UCSD-AML1 (cell line): Measurements from ENCODE around the gene ERCC6.
A peak's percentile ranks its signal among the peaks of the same experiment; 100 is the strongest.

ENCODE experiments used
- DNase-seq: peaks from one replicate; lab custom pipeline; 2025; ENCODE audit not compliant: unreplicated experiment; lab: John Stamatoyannopoulos, UW

The ERCC6 gene

DNA sequence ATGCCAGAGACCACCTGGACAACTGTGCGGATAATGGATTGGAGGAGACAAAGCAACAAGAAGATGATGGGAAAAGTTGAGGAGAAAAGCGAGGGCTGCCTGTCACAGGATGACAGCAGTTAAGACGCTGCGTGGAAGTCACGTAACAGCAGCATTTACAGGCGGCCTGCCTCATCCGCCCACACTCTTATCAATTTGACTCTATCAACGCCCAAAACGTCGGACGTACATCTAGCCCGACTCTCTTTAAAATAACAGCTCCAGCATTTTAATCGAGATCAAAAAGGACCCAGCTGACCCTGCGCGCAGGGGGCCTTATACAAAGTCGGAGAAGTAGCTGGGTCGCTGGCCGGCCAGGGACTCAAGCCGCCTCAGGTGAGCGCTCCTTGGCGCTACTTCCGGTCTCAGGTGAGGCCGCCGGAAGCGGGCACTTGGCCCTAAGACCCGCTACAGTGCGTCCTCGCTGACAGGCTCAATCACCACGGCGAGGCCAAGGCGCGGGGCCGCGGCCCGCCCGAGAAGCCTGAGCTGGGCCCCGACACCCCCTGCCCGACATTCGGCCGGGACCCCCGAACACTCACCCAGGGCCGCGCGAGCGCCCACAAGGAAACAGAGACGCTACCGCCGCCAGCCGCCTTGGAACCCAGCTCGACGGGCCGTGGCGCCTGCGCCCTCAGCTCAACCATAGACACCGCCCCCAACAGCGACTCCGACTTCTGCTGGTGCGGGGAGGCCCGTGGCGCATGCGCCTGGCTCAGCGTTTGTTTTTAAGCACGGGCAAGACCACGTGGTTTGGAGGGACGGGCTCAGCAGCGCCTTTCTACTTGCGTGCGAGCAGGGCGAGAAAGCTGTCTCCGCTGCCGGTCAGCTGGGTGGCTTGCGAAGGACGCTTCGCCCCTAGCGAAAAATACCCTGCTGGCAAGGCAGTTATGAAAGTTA is at the start of gene ERCC6:
Gene ERCC6 (minus strand): TSS at position 741 of the 939 bp plus-strand sequence.
- DNase-seq, result peak; percentile 97

DNA sequence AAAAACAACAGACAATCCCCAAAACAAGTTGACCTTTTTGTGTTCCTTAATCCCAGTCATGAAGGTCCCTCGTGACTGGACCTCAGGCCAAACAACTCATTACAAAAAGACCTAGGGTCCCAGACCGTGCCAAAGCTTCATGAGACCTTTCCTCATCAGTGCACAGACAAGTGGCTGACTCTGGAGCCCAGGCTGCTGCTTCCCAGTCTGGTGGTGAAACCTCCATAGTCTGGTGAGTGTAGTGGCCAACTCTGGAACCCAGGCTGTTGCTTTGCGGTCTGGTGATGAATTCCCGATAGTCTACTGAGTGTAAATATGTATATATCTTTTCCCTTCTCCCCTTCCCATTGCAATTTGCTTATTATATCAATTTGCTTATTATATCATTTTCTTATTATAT is 49.1 kb upstream of the ERCC6 start:
- DNase-seq, result no peak

DNA sequence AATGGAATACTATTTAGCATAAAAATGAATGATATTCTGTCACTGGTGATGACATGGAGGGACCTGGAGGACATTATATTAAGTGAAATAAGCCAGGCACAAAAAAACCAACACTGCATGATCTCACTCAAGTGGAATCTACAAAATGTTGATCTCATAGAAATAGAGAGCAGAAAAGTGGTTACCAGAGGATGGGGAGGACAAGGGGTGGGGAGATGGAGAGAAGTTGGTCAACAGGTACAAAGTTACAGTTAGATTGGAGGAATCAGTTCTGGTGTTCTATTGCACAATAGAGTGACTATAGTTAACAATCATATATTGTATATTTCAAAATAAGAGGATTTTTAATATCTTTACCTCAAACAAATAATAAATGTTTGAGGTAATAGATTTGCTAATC is 46.5 kb upstream of the ERCC6 start:
- DNase-seq, result no peak

DNA sequence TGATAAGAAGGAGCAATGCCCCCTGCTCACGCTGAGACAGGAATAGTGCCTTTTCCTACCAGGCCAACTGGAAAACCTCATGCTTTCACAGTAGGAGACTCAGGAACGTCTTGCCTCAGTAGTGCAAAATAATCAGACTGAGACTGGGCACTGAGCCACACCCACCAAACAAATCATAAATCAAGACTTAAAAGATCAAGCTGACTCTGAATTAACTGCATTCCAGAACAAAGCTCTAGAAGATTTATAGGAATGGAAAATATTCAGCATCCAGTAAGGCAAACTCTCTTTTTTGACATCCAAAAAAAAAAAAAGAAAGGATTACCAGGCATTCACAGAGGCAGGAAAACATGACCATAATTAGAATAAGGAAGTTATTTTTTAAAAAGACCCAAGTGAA is 40.7 kb upstream of the ERCC6 start:
- DNase-seq, result no peak

DNA sequence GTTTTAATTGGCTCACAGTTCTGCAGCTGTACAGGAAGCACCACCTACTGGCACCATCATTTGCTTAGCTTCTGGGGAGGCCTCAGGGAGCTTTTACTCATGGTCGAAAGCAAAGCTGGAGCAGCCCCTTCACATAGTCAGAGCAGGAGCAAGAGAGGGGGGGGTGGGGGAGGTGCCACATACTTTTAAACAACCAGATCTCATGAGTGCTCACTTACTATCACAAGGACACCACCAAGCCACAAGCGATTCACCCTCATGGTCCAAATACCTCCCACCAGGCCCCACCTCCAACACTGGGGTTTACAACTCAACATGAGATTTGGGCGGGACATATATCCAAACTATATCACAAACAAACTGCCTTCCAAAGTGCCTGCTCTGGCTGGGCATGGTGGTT is 39.5 kb upstream of the ERCC6 start:
- no peak for DNase-seq

DNA sequence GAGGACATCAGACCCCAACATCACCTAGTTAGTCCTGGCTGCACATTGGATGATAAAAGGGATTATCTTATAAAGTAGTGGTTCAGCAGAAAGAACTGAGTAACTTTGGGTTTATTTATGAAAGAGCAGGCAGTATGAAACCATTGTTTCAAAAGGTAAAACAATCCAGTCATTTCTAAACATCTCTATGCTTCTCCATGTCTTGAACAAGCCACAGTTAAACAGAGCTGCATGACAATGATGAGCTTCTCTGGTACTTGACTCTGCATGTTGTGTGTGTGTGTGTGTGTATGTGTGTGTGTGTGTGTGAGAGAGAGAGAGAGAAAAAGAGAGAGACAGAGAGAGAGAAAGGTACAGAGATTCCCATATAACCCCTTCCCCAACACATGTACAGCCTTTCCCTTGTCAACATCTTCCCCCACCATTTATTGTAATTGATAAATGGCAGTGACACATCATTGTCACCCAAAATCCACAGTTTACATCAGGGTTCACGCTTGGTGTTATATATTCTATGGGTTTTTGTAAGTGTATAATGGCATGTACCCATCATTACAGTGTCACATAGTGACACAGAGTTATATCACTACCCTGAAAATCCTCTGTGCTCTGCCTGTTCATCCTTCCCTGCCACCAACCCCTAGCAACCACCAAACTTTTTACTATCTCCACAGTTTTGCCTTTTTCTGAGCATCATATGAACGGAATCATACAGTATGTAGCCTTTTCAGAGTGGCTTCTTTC is 38.4 kb upstream of the ERCC6 start:
- no peak for DNase-seq

DNA sequence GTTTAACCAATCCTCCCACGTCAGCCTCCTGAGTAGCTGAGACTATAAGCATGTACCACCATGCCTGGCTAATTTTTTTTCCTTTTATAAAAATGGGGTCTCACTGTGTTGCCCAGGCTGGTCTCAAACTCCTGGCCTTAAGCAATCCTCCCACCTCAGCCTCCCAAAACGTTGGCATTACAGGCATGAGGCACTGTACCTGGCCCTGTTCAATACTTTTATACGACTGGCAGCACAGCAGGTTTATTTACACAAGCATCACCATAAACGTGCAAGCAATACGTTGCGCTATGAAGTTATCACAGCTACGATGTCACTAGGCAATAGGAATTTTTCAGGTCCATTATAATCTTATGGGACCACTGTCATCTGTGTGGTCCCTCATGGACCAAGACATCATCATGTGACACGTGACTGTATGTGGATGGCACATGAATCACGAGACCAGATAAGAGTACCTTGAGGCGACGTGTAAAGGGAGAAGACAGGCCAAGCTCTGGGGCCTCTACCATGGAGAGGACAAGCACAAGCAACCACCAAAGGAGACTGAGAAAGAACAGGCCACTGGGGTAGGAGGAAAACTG is 36.7 kb upstream of the ERCC6 start:
- DNase-seq, result no peak

DNA sequence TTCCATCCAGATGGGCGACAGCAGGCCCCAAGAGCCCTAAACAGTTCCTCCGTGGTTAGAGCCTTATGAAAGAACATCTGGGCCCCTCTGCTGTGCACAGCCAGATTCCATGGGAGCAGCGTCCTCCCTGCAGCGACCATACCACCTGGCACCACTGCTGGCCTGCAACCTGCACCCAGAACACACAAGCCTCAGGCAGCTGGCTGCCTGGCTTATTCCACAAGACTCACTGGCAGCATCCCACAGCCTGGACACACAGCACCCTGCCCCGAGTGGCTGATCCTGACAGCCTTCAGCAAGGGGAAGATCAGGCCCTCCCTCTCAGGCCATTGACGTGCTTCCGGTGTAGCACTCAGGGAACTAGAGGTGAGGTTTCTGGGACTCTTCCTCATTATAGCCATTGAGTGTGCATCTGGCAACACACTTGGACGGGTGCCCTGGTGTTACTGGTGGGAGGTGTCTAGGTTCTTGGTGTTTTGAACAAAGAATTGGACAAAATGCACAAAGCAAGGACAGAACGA is 33.7 kb upstream of the ERCC6 start:
- no peak for DNase-seq

DNA sequence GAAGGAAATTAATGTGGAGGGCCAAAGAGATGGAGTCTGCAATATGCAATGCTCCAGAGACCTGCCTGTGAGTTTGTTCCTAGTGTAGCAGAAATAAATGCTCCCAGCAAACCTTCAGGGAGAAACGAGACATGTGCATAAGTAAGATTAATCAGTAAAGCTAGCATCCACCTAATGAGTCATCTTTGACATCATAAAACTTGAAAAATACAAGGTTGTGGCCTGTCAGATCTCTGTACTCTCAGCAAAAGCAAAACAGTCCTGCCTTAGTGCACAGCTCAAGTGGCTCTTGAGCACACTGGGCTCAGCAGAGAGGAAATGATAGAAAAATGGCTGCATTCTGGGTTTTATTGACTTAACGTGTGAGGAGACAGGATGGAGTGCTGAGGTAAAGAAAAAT is 32.5 kb upstream of the ERCC6 start:
- DNase-seq, result no peak

DNA sequence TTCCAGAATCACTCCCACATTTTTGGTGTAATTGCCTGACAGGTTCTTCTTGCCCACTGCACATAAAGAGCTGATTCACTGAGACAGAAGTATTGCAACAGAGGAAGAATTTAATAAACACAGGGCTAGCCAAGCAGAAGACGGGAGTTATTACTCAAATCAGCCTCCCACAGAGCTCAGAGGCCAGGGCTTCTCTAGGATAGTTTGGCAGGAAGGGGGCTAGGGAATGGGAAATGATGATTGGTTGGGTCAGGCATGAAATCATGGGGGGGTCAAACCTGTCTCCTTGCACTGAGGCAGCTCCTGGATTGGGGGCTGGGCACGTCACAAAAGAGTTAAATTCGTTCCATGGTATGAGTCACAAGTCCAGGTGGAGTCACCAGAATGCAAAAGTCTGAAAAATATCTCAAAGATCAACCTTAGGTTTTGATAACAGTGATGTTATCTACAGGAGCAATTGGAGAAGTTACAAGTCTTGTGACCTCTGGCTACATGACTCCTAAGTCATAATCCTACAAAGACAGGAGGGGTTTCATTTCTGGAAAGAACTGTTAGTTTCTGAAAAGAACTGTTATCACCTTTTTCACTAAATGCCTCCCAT is 30.2 kb upstream of the ERCC6 start:
- DNase-seq, result no peak

DNA sequence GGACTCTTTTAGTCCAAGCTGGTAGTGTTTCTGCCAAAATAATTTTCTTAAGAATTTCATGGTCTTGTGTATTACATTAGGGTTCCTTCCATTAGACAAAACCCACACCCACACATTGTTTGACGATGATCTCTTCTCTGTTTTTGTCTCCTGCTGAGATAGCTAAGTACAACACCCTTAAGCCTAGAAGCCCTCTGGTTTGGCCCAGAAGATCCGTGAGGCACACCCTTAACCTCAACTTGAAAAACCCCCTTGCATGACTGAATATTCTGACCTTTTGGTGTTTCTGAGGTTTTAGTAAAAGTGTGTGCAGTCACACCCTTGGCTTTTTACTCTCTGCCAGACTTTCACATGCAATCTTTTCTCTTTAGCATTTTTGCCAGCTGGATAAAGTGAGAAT is 29.3 kb upstream of the ERCC6 start:
- DNase-seq, result no peak

DNA sequence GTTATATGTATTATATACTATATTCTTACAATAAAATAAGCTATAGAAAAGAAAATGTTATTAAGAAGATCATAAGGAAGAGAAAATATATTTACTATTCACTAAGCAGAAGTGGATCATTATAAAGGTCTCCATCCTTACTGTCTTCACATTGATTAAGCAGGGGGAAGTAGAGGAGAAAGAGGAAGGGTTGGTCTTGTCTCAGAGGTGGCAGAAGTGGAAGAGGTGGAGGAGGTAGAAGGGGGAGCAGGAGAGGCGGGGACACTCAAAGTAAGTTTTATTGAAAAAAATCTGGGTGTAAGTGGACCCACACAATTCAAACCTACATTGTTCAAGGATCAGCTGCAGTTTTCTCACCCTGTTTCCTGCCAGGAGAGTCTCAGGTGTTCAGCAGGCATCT is 28.9 kb upstream of the ERCC6 start:
- DNase-seq, result no peak

DNA sequence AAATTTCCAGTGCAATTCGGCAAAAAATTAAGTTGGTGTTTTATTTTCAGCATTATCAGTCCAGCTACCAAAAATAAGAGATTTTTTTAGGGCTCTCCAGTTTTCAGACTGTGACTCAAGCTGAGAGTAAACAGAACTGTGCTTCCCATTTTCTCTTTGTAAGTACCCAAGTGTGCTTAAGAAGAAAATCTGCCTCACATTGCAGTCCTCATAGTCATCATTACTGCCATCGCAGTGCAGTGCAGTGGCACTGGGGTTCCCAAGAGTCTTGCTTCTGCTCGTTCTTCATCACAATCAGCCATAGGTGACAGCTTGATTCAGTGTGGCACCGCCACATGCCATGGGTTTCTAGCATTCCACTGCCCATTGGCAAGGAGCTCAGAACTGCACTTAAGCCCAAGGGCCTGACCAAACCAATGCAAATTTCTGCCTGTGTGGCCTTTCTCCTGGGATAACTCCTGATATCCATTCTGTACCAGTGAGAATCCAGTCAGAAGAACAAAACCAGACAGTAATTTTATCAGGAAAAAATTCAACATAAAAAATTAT is 25.6 kb upstream of the ERCC6 start:
- no peak for DNase-seq

DNA sequence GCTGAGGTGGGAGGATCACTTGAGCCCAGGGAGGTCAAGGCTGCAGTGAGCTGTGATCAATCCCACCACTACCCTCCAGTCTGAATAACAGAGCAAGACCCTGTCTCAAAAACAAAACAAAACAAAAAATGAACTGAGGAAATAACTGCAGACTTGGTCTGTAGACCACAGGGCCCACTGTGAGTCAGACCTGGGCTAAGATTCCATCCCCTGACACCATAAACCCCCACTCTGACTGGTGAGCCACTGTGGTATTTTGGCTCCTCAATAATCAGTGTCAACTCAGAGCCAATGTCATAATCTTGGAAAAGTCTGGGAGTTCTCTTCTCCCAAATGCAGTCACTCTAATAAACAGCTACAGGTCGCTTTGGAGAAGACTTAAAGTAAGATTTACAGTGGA is 24.0 kb upstream of the ERCC6 start:
- DNase-seq, result no peak

DNA sequence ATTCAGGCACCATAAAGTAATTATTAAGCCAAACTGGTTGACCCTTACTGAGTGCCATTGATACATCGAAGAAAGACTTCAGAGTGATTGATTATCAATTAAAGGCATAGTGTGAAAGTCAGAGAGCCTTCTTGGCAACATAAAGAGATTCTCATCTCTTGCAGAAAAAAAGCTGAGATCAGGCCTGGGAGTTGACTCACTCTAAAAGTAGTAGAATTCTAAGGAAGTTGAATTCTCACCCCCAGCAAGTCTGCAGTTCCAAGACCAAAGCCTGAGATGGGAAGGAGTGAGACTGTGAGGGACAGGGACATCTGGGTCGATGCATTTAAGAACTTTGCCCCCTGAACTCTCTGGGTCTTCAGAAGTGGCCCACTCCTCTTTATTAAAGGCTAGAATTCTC is 21.6 kb upstream of the ERCC6 start:
- no peak for DNase-seq

DNA sequence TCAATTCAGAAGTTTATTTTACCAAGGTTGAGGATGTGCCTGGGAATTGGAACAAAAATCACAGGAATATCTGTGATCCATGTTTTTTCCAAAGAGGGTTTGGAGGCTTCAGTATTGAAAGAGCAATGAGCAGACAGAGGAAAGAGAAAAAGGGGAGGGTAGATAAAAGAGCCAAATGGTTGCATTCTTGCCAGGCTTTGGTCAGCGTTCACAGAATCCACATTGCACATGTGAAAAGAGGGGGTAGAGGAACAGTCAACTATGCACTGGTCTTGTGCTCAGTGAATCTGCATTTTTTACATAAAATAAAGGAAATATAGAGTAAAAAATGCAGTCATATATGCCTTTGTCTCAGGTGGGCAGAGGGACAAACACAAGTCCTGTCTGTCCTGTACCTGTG is 20.6 kb upstream of the ERCC6 start:
- DNase-seq, result no peak

DNA sequence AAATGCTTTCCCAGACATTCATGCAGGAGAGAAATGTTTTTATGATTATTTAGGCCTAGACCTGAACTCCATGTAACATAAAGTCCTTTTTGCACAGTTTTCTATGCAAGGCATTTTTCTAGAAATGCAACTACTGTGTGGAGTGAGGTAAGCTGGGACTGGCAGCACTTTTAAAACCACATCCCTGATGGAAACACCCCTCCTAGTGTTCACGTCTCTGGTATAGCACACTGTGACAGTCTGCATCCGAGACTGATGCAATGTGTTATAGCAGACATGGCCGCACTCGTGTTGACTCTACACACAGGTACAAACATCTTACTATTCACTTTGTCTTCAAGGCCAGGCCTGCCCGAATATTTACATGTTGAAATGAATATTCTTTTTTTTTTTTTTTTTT is 19.3 kb upstream of the ERCC6 start:
- no peak for DNase-seq

DNA sequence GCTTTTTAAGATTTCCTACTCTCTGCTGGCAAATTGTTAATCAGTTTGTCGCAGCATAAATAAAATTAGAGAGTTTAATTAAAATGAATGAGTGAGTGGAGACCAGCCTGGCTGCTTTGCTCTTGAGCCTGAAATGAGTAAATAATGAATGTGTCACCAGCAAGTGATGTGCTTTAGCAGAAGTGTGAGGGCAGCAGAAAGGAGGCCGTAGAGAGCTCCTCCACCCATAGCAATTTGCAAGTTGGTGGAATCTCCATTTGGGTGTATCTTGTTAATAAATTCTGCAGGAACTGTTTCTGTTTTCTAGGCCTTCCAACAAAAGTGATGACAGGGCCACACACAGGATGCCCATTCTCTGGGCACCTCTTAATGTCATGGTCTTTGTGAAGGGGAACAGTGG is 18.8 kb upstream of the ERCC6 start:
- DNase-seq, result no peak

DNA sequence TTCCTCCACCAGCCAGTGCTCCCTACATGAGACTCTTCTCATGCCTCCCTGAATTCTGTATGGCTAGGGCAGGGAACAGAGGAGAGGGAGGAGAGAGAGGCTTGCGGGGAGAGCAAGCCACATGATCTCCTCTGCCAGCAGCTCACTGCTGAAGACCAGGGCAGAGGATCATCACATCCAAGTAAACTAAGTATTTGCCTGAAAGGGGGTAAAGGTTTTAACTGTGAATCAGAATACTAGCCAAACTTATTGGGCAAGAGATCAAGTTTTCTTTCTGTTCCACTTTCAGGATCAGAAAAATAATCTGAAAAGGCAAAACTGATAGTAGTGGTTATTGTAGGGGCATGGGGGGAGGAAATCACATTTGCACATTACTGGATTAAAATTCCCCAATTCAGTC is 17.8 kb upstream of the ERCC6 start:
- no peak for DNase-seq

DNA sequence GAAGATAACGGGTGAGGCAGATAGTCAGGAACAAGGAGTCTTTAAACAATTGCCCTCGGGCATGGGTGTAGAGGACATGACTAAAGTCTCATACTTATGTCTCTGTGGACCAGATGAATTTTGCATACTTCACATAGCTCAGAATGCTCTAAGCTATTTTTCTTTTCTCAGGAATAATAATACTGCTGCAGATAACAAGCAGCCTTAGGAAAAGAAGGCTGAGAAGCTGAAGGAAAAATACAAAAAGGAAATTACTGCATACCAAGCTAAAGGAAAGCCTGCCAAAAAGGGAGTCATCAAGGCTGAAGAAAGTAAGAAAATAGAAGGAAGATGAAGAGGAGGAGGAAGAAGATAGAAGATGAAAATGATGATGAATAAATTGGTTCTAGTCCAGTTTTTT is 13.4 kb upstream of the ERCC6 start:
- DNase-seq, result no peak

DNA sequence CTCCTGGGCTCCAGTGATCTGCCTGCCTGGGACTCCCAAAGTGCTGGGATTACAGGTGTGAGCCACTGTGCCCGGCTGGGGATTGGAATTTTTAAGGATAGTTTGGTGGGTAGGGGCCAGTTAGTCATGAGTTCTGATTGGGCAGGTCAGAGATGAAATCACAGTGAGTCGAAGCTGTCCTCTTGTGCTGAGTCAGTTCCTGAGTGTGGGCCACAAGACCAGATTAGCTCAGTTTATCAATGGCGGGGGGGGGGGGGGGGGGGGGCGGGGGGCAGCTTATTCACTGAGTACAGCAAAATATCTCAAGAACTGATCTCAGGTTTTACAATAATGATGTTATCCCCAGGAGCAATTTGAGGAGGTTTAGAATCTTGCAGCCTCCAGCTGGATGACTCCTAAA is 11.6 kb upstream of the ERCC6 start:
- DNase-seq, result no peak
